CD4-positive, CD25-positive, alpha-beta regulatory T cell (primary cell): Measurements from ENCODE around the gene LXN. TPM values are rescaled to one million over a fixed set of nuclear protein-coding genes. Genes with fewer than 3 reads are reported as not detected.

Experiments
- ATAC-seq, 2 donors: fragments of 150-1000 bp; cut with Tn5 transposase; one replicate each; pipeline ENCODE4 v1.10.0; 2021; ENCODE audit warnings: low read depth in 2 of 2, moderate number of reproducible peaks in 2 of 2, moderate library complexity in 1 of 2
- DNase-seq, 3 donors: peaks; one replicate each; pipeline versions ENCODE4 v3.0.0 to v3.0.0-alpha.2; 2012 to 2022; ENCODE audit warnings: mixed read lengths in 1 of 3
- H3K27ac ChIP-seq: one replicate; pipeline ENCODE4 v1.7.0; 2013; ENCODE audit warnings: mild to moderate bottlenecking, low read length; ENCODE audit not compliant: insufficient read depth, poor library complexity, severe bottlenecking
- H3K27me3 ChIP-seq: one replicate; pipeline ENCODE4 v1.7.0; 2013; ENCODE audit warnings: low read length; ENCODE audit not compliant: control insufficient read depth, insufficient read depth
- H3K36me3 ChIP-seq: one replicate; pipeline ENCODE4 v1.7.0; 2013; ENCODE audit warnings: mild to moderate bottlenecking, low read length, moderate library complexity; ENCODE audit not compliant: control insufficient read depth, insufficient read depth
- H3K4me1 ChIP-seq: 2 replicates; pipeline ENCODE4 v1.7.0; 2013; ENCODE audit warnings: mild to moderate bottlenecking, low read length; ENCODE audit not compliant: insufficient read depth, control insufficient read depth, poor library complexity, severe bottlenecking
- H3K4me3 ChIP-seq: one replicate; pipeline ENCODE4 v1.7.0; 2013; ENCODE audit warnings: low read depth, mild to moderate bottlenecking, low read length, moderate library complexity
- H3K9me3 ChIP-seq, 2 experiments: 1 replicate in 1 of 2; 2 replicates in 1 of 2; pipeline ENCODE4 v1.7.0; 2013; ENCODE audit warnings: low read length in 2 of 2, mild to moderate bottlenecking in 1 of 2, moderate library complexity in 1 of 2; ENCODE audit not compliant: control insufficient read depth in 2 of 2
- H3K27ac Mint-ChIP-seq, 3 donors: one replicate each; pipeline ENCODE4 v1.8.0; 2020 to 2022; ENCODE audit warnings: mild to moderate bottlenecking in 3 of 3, mixed read lengths in 3 of 3, moderate library complexity in 2 of 3
- H3K27me3 Mint-ChIP-seq: one replicate; pipeline ENCODE4 v1.8.0; 2022; ENCODE audit warnings: mild to moderate bottlenecking, mixed read lengths
- H3K36me3 Mint-ChIP-seq: one replicate; pipeline ENCODE4 v1.8.0; 2020; ENCODE audit warnings: mixed read lengths
- H3K4me1 Mint-ChIP-seq, 4 donors: one replicate each; pipeline ENCODE4 v1.8.0; 2020 to 2022; ENCODE audit warnings: mixed read lengths in 4 of 4, mild to moderate bottlenecking in 1 of 4
- H3K4me3 Mint-ChIP-seq, 4 donors: one replicate each; pipeline ENCODE4 v1.8.0; 2020 to 2022; ENCODE audit warnings: mild to moderate bottlenecking in 4 of 4, mixed read lengths in 4 of 4, moderate library complexity in 3 of 4
- H3K9me3 Mint-ChIP-seq, 7 donors: one replicate each; pipeline ENCODE4 v1.8.0; 2020 to 2022; ENCODE audit warnings: mixed read lengths in 7 of 7, mild to moderate bottlenecking in 3 of 7, moderate library complexity in 2 of 7
- polyA plus RNA-seq, 4 donors: library from polyadenylated mRNA; unstranded; fragments of 300-500 nt; fragmentation: Illumina TruSeq; gene quantifications; one replicate each; pipeline ENCODE4 v1.2.3, GENCODE V29; 2021
- total RNA-seq: library from RNA; stranded (reverse); gene quantifications from one replicate; pipeline ENCODE4 v1.2.3, GENCODE V29; 2022

The LXN gene, protein sequence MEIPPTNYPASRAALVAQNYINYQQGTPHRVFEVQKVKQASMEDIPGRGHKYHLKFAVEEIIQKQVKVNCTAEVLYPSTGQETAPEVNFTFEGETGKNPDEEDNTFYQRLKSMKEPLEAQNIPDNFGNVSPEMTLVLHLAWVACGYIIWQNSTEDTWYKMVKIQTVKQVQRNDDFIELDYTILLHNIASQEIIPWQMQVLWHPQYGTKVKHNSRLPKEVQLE
- 6.6 TPM for total RNA-seq
- 10 to 100 TPM; 23.1 to 31.9 (median 24.7) TPM for polyA plus RNA-seq

DNA sequence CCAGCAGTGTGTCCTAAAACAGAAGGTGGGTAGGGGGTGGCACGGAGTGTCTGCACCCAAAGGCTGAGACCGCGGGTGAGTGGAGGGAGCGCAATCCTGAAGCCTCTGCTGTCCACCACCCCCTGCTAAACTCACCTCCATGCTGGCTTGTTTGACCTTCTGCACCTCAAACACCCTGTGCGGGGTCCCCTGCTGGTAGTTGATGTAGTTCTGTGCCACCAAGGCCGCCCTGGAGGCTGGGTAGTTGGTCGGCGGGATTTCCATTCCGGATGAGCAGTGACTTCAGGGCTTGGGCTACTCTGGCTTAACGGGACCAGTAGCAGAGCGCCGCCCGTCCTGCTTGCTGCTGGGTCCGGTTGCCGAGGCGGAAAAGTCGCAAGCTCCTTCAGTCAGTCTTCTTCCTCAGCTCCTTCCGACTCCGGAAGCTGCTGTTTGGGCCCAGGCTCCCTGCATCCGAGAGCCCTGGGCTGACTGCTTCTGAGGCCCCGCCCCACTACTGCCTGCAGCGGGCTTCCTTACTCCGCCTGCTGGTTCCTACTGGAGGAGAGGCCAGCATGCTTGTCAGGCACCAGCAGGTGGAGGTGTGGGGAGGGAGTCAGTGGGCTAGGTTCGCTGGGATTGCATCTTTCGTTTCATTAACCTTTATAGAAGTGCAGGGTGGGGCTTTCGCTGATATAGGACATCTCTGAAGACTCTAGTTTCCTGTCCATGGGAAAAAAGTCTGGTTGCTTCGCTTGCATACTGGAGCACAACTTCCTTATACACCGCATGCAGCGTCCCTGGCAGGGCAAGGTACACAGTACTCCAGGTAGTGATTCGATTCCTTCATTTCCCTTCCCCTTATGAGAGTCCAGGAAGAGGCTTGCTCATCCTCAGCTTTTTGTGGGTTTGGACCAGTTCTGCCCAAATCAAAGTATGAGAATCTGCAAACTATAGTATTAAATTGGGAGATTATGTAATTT lies at the start of gene LXN:
TSS of gene LXN (minus strand) at position 434 of the 962 bp plus-strand sequence. CDS start at position 264, 170 bp downstream.
- peak within 1 kb of the TSS; percentile 89 to 97 (median 94) for H3K4me3 Mint-ChIP-seq
- H3K27ac ChIP-seq, result peak within 1 kb of the TSS; percentile 69
- DNase-seq, result peak; percentile 76 to 90 (median 79)
- H3K4me1 ChIP-seq, result peaks cover 18% of the 10 kb centered on the region
- H3K27me3 ChIP-seq, result no peaks in the 10 kb centered on the region
- H3K27me3 Mint-ChIP-seq, result no peaks in the 10 kb centered on the region
- H3K4me1 Mint-ChIP-seq, result peaks cover 15 to 45% (median 31%) of the 10 kb centered on the region in 4 donors
- H3K9me3 ChIP-seq, result no peaks in the 10 kb centered on the region
- no peaks in the 10 kb centered on the region for H3K9me3 Mint-ChIP-seq
- peaks cover 23% of the 10 kb centered on the region for H3K36me3 Mint-ChIP-seq
- H3K27ac Mint-ChIP-seq, result peak within 1 kb of the TSS; percentile 87 to 95 (median 92)
- ATAC-seq, result peak; percentile 97 to 98
- H3K4me3 ChIP-seq, result peak within 1 kb of the TSS; percentile 89
- H3K36me3 ChIP-seq, result peaks cover 27% of the 10 kb centered on the region

DNA sequence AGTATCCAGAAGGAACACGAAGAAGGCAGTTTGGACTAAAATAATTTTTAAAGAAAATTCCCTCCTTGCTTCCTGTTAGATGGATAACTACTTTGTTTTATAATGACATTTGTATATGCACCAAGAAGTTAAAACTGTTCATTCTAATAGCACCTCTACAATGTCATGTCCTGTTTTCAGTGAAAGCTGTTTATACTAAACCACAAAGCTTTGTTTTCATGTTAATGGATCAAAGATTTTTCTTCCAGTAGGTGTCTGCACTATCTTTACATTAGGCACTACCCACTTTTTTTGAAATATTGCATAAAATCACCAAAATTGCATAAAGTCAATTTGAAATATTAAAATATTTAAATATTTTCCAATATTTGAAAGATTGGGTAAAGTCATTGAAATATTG lies 49.7 kb upstream of the LXN start:
- H3K4me1 Mint-ChIP-seq, result peaks cover 15 to 55% (median 28%) of the 10 kb centered on the region in 4 donors
- H3K27me3 Mint-ChIP-seq, result no peaks in the 10 kb centered on the region
- H3K4me1 ChIP-seq, result peaks cover 15% of the 10 kb centered on the region
- H3K27ac ChIP-seq, result peak overlapping the region; percentile 9
- H3K36me3 ChIP-seq, result no peaks in the 10 kb centered on the region
- H3K27ac Mint-ChIP-seq, result peak overlapping the region in 2 of 3 donors; percentile 43 to 93
- peak overlapping the region in 1 of 4 donors; percentile 35 for H3K4me3 Mint-ChIP-seq
- H3K9me3 ChIP-seq, result no peaks in the 10 kb centered on the region
- DNase-seq (peak in 1 of 3 donors; percentile 9), ATAC-seq (peak in 1 of 2 donors; percentile 22)
- peaks cover 23% of the 10 kb centered on the region for H3K36me3 Mint-ChIP-seq
- no peak overlapping the region for H3K4me3 ChIP-seq
- H3K27me3 ChIP-seq, result no peaks in the 10 kb centered on the region
- peaks cover 0 to 1% (median 0%) of the 10 kb centered on the region in 7 donors for H3K9me3 Mint-ChIP-seq

DNA sequence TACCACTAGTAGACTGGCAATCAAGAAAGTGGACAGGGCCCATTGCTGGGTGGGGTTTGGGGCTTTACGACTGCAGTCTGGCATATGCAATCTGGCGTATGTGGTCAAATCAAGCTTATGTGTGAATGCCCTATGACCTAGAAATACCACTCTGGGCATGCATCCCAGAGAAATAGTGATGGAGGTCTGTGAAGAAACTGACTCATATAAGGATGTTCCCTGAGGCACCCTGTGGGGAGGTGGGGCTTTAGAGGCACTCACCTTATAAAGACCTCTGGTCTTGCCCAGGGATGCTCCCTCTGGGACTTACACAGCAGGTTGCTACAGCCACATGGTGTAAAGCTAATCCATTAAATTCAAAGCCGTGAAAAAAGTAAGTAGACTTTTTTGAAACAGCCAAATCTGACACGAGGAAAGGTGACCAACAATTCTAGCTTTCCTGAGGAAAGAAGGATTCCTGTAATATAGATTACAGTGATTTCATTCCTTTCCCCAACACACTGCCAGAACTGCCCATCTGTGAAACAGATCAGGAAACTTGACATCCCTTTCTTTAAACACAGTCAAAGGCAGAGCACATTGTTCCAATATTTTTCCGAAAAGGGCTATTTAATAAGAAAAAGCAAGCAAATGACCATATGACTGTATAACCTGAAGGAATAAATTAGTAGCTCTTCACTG lies 46.2 kb upstream of the LXN start:
- Mint-ChIP-seq H3K9me3 (no peaks in the 10 kb centered on the region), H3K4me1 (peaks cover 14 to 45% (median 23%) of the 10 kb centered on the region in 4 donors), H3K4me3 (no peak overlapping the region), H3K27me3 (no peaks in the 10 kb centered on the region), H3K27ac (peak overlapping the region in 1 of 3 donors; percentile 15), H3K36me3 (peaks cover 29% of the 10 kb centered on the region)
- DNase-seq, result no peak
- Histone ChIP-seq H3K27me3 (no peaks in the 10 kb centered on the region), H3K4me3 (no peak overlapping the region), H3K27ac (no peak overlapping the region), H3K9me3 (no peaks in the 10 kb centered on the region), H3K4me1 (peaks cover 15% of the 10 kb centered on the region), H3K36me3 (no peaks in the 10 kb centered on the region)
- no peak for ATAC-seq

DNA sequence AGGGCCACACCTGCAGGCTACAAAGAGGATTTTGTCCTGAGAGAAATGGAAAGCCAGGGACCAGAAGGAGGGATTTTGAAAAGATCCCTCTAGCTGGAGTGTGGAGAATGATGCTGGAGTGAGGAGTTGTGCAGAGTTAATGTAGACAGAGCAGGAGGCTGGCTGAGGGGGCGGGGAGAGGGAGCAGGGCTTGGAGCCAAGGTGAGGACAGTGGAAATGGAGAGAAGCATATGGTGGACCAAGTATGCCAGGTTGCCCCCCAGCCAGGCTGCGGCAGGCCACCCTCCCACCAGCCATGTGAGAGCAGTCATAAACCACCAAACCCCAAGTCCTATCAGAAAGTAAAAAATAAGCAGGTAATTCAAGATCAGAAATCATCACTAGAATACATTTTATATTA lies 45.1 kb upstream of the LXN start:
- DNase-seq (no peak), ATAC-seq (no peak)
- Mint-ChIP-seq H3K27me3 (no peaks in the 10 kb centered on the region), H3K4me3 (no peak overlapping the region), H3K9me3 (no peaks in the 10 kb centered on the region), H3K36me3 (peaks cover 34% of the 10 kb centered on the region), H3K27ac (peak overlapping the region in 1 of 3 donors; percentile 90), H3K4me1 (peaks cover 9 to 35% (median 15%) of the 10 kb centered on the region in 4 donors)
- no peak overlapping the region for H3K4me3 ChIP-seq
- H3K9me3 ChIP-seq, result no peaks in the 10 kb centered on the region
- H3K27me3 ChIP-seq, result no peaks in the 10 kb centered on the region
- H3K4me1 ChIP-seq, result peaks cover 8% of the 10 kb centered on the region
- no peak overlapping the region for H3K27ac ChIP-seq
- peaks cover 6% of the 10 kb centered on the region for H3K36me3 ChIP-seq

DNA sequence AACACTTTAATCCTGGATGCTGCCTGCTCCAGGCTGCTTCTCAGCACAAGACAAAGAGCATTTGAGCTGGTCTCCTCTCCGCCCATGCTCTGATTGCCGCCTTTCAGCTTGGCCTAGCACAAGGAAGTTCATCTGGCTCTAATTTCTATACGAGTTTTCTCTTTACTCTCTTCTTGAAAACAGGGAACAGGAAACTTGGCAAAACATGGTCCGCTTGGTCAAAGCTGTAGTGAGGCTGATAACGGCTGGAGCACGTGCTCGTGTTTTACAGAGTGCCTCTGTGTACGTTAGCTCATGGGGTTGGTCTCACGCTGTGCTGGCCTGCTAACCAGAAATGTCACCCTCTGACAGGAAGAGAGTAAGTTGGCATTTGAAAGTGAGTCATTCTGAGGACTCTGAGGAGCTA lies 40.6 kb upstream of the LXN start:
- no peak for ATAC-seq
- peak overlapping the region in 2 of 3 donors; percentile 38 to 67 for H3K27ac Mint-ChIP-seq
- peaks cover 48% of the 10 kb centered on the region for H3K36me3 Mint-ChIP-seq

DNA sequence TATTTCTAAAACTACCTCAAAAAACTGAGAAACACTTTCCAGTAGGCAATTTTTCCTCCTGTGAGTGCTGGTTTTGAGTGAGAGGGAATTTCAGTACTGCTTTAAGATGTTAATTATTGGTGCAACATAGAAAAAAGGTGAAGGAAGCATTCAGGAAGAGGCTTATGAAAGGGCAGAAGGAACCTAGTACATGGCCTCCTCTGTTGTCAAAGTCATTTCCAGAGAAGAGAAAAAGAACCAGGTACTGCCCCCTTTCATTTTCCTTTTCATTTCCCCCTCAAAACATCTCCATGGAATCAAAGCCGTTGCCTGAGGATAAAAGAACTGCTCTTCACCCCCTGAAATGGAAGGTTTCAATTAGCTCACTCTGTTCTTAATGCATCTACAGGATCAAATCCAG lies 40.0 kb upstream of the LXN start:
- H3K36me3 Mint-ChIP-seq, result peaks cover 50% of the 10 kb centered on the region
- H3K9me3 Mint-ChIP-seq, result no peaks in the 10 kb centered on the region
- Histone ChIP-seq H3K36me3 (peaks cover 19% of the 10 kb centered on the region), H3K4me3 (no peak overlapping the region), H3K27ac (no peak overlapping the region), H3K9me3 (no peaks in the 10 kb centered on the region), H3K27me3 (no peaks in the 10 kb centered on the region), H3K4me1 (no peaks in the 10 kb centered on the region)
- ATAC-seq (no peak), DNase-seq (no peak)
- H3K4me3 Mint-ChIP-seq, result no peak overlapping the region
- peaks cover 4 to 6% (median 5%) of the 10 kb centered on the region in 4 donors for H3K4me1 Mint-ChIP-seq
- no peak overlapping the region for H3K27ac Mint-ChIP-seq
- H3K27me3 Mint-ChIP-seq, result no peaks in the 10 kb centered on the region

More for the DNA sequence above, 40.6 kb upstream of the LXN start:
- DNase-seq, result no peak
- H3K4me1 Mint-ChIP-seq, result peaks cover 4 to 7% (median 6%) of the 10 kb centered on the region in 4 donors
- Histone ChIP-seq H3K4me3 (no peak overlapping the region), H3K36me3 (peaks cover 16% of the 10 kb centered on the region), H3K27me3 (no peaks in the 10 kb centered on the region), H3K4me1 (no peaks in the 10 kb centered on the region), H3K9me3 (no peaks in the 10 kb centered on the region), H3K27ac (no peak overlapping the region)
- no peak overlapping the region for H3K4me3 Mint-ChIP-seq
- no peaks in the 10 kb centered on the region for H3K9me3 Mint-ChIP-seq
- H3K27me3 Mint-ChIP-seq, result no peaks in the 10 kb centered on the region

DNA sequence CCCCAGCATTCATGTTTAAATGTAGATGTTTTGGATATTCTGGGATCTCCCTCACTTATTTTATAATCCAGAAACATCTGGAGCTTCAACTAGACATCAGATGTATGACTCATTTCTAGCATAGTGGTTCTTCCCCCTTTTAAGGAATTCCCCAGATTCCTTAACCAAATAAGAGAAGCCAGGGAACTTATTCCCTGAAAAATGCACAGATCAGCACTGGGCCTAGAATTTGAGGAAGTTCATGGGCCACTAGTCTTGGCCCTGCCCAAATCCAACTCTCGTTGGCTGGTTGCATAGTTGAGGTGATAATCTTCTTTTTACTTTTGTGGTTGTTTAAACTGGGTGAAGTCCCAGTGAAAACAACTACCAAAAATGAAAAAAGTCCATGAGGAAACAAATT lies 39.4 kb upstream of the LXN start:
- H3K4me1 Mint-ChIP-seq, result peaks cover 0 to 9% (median 5%) of the 10 kb centered on the region in 4 donors
- H3K9me3 Mint-ChIP-seq, result no peaks in the 10 kb centered on the region
- H3K27me3 Mint-ChIP-seq, result no peaks in the 10 kb centered on the region
- H3K27me3 ChIP-seq, result no peaks in the 10 kb centered on the region
- ATAC-seq (no peak), DNase-seq (no peak)
- H3K36me3 ChIP-seq, result peaks cover 19% of the 10 kb centered on the region
- H3K4me3 Mint-ChIP-seq, result no peak overlapping the region
- H3K4me1 ChIP-seq, result no peaks in the 10 kb centered on the region
- H3K4me3 ChIP-seq, result no peak overlapping the region
- peaks cover 51% of the 10 kb centered on the region for H3K36me3 Mint-ChIP-seq
- H3K9me3 ChIP-seq, result no peaks in the 10 kb centered on the region
- H3K27ac Mint-ChIP-seq, result no peak overlapping the region
- no peak overlapping the region for H3K27ac ChIP-seq
